Amygdala (tissue), 56 donors: Measurements from ENCODE around the gene ZFC3H1.
"Not testable (repeated sequence)": the region's sequence is repeated elsewhere in the genome, so short reads cannot be mapped to it uniquely, and the experiment has no call there.

Source experiments
- DNase-seq, 56 donors: peaks; one replicate each; lab custom pipeline; 2025; lab: John Stamatoyannopoulos, UW

Gene ZFC3H1, protein sequence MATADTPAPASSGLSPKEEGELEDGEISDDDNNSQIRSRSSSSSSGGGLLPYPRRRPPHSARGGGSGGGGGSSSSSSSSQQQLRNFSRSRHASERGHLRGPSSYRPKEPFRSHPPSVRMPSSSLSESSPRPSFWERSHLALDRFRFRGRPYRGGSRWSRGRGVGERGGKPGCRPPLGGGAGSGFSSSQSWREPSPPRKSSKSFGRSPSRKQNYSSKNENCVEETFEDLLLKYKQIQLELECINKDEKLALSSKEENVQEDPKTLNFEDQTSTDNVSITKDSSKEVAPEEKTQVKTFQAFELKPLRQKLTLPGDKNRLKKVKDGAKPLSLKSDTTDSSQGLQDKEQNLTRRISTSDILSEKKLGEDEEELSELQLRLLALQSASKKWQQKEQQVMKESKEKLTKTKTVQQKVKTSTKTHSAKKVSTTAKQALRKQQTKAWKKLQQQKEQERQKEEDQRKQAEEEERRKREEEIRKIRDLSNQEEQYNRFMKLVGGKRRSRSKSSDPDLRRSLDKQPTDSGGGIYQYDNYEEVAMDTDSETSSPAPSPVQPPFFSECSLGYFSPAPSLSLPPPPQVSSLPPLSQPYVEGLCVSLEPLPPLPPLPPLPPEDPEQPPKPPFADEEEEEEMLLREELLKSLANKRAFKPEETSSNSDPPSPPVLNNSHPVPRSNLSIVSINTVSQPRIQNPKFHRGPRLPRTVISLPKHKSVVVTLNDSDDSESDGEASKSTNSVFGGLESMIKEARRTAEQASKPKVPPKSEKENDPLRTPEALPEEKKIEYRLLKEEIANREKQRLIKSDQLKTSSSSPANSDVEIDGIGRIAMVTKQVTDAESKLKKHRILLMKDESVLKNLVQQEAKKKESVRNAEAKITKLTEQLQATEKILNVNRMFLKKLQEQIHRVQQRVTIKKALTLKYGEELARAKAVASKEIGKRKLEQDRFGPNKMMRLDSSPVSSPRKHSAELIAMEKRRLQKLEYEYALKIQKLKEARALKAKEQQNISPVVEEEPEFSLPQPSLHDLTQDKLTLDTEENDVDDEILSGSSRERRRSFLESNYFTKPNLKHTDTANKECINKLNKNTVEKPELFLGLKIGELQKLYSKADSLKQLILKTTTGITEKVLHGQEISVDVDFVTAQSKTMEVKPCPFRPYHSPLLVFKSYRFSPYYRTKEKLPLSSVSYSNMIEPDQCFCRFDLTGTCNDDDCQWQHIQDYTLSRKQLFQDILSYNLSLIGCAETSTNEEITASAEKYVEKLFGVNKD (N-terminal part only)

DNA sequence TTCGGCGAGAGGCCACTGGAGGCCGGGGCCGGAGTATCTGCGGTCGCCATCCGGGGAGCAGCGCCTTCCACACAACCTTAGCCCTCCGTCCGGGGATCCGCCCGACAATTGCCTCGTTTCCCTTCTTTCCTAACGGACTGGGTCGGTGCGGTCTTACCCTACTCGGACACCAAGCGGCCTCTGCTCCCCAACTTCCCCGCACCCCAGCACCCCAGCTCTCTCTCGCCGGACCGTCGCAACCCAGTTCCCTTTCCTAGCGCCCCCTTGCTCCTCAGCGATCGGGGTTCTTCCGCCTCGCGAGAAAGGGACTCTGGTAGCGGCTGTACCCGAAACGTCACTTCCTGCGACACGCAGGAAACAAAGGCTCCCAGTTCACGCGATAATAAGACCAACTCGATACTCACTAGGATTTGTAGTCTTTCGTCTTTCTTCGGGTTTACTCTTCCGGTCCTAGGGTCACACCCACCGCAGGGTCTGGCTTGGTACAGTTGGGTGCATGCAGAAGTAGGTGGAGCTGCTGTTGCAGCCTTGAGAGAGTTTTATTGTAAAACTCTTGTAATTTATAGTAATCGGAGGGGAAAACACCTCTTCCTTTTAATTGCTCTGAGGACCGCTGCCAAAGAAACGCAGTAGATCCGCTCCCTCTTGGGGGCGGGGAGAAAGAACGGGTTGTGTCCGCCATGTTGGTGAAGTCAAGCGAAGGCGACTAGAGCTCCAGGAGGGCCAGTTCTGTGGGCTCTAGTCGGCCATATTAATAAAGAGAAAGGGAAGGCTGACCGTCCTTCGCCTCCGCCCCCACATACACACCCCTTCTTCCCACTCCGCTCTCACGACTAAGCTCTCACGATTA lies at the start of gene ZFC3H1, which contains the start of gene THAP2:
ZFC3H1 (minus strand) TSS at position 288 of the 850 bp plus-strand sequence; CDS start at position 50, 238 bp downstream.
THAP2 (plus strand) TSS at position 741 of the 850 bp plus-strand sequence. CDS start 209 bp downstream, outside the sequence.
- peak; percentile 63 to 99 (median 96) for DNase-seq

DNA sequence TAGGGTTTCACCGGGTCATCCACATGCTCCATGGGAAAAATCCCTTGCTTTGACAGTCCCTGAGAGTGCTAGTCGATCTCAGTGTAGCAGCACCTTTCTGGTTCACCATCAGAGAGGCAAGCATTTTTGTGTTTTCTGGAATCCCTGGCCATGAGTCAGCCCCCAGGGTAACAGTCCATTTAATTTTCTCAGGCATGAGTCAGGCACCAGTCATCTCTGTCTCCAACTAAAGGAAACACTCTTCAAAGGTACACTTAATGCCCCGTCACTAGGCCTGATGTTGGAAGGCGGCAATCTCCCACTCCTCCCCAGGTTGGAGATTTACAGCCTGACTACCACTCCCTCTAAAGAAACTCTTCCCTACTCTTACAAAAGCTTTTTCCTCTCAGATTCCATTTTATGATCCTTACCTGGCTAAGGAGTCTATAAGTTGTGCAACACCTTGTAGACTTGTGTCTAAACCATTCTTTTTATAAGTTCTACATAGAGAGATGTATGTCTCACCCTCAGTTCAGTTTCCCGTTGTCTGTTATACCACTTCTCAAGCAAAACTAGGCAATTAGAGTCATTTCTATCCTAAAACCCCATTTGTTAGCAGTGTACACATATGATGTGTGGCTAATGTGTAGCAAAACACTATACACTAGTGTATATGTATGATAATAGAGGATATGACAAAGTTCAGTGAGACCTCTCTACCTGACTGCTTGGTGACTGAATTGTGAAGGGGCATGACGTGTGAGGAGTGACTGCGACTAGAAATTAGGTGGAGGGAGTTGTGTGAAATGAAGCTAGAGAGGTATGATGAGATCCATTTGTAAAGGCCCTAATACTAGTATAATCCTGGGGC lies 46.9 kb upstream of the ZFC3H1 start:
- no peak for DNase-seq

DNA sequence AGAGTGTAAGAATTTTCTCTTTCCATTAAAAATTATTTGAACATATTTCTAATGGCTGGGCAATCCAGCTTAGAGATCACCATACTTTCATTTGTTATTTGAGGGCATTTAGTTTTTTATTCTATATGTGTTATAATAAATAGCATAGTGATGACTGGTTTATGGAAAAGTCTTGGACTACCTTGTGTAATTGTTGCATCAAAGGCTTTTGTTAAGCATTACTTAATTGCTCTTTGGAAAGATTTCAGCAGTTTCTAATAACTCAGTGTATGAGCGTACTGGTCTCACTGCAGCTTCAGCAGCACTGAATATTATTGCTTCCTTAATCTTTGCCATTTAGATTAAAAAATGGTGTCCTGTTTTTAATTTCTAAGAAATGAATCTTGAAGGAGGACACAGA lies 45.0 kb upstream of the ZFC3H1 start:
- no peak for DNase-seq

DNA sequence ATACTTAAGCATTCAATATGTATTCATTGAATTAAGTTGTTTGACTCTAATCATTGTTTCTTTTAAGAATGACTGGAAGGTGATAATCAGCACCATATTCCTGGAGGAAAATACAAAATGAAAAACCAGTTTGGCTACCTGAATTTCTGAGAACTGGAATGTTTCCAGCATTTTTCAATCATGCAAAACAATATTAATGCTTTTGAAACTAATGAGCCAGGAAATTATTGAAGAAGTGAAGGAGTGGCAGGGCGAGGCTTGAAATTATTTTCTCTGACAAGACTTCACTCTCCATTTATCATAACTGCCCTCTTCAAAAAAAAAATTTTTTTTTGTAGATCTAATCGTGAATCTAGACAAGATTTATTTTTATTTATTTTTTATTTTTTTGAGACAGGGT lies 41.3 kb upstream of the ZFC3H1 start:
- no peak for DNase-seq

DNA sequence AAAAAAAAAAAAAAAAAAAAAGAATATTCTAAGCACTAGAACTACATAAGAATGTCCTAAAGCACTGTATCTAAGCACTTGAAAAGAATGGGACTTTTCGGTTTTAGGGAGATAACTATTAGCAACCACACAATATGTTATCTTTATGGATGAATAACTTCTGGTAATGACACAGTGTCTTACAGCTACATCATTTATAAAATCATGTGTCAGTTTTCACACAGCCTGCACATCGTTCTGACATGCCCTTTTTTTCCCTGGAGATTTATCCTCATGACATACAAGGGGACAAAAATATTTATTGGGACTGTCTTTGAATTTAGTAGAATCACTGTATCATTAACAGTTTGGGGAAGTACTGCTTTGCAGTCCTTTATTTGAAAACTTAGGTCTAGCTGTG lies 39.6 kb upstream of the ZFC3H1 start:
- no peak for DNase-seq

DNA sequence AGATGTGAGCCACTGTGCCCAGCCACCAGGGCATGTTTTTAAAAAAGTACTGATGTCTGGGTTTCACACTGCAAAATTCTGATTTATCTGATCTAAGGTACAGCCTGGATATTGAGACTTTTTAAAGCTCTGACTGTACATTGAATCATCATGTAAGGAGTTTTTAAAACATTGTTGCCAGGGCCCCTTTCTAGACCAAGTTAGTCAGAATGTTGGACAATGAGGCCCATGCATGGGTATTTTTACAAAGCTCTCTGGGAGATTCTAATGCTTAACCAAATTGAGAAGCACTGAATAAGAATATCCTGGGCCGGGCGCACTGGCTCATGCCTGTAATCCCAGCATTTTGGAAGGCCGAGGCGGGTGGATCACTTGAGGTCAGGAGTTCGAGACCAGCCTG lies 38.9 kb upstream of the ZFC3H1 start:
- no peak for DNase-seq

DNA sequence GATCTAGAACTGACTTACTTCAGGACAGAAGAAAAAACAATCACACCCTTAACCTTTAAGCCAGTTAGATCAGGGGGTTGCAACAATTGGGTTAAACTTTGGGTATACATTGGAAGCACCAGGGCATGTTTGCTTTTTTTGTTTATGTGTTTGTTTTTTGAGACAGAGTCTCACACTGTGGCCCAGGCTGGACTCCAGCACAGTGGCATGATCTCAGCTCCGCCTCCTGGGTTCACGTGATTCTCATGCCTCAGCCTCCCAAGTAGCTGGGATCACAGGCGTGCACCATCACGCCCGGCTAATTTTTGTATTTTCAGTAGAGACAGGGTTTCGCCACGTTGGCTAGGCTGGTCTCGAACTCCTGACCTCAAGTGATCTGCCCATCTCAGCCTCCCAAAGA lies 38.5 kb upstream of the ZFC3H1 start:
- DNase-seq: not testable (repeated sequence)

DNA sequence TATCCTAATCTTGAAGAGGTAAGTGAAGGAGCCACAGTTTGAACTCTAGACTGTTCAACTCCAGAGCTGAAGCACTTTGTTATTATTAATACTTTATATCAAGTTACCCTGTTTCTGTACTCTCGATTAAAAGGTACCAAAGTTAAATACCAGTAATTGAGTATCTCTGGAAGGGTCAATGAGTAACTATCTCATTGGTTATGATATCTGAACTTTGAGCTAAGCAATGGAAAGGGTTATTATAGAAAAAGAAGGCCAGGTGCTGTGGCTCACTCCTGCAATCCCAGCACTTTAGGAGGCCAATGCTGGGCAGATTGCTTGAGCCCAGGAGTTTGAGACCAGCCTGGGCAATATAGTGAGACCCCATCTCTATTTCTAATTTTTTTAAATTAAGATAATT lies 32.1 kb upstream of the ZFC3H1 start:
- DNase-seq: no peak

DNA sequence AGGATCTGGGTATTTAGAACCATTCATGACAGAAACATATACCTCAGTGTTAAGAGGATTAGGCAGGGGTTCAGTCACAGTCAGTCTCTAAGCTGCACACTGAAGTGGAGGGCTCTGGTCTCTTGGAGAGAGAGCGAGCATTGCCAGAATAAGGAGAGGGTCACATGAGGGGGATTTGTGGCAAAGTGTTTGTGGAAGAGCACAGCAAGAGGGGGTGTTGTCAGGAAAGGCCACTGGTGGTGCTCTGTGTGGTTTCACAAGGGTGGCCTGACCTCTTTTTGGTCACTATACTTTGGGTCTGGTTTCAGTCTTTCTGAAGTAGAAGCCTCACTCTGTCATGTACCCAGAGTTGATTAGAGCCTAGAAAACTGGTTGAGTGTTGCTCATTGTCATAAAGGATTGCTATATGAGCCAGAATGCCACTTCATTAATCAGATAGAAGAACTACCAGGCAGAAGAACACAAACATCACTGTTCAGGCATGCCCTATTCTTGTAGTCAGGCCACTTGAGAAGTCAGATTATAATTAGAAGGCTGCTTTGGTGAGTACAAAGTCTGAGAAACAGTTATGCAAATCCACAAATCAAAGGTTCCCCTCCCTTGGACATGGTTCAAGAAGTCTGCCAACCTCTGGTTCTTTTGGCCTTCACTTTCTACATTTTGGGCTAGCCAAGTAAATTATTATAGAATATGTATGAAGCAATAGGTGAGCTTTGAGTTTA lies 30.6 kb upstream of the ZFC3H1 start:
- no peak for DNase-seq

DNA sequence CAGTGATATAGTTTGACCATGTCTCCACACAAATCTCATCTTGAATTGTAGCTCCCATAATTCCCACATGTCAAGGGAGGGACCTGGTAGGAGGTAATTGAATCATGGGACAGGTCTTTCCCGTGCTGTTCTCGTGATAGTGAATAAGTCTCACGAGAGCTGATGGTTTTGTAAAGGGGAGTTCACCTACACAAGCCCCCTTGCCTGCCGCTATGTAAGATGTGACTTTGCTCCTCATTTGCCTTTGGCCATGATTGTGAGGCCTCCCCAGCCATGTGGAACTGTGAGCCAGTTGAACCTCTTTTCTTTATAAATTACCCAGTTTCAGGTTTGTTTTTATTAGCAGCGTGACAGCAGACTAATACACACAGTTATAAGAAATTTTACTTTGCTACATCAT lies 30.0 kb upstream of the ZFC3H1 start:
- not testable (repeated sequence) for DNase-seq

DNA sequence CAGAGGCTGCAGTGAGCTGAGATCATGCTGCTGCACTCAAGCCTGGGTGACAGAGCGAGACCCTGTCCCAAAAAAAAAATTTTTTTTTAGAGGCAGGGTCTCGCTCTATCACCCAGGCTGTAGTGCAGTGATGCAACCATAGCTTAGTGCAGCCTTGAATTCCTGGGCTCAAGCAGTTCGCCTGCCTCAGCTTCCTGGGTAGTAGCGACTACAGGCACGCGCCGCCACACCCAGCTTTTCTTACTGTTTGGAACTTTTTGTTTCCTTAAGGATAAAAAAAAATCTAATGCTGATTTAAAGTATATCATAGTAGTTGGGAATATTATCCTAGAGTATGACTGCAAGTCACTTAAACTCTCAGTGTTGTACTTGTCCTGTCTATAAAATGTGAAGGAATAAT lies 29.5 kb upstream of the ZFC3H1 start:
- no peak for DNase-seq

DNA sequence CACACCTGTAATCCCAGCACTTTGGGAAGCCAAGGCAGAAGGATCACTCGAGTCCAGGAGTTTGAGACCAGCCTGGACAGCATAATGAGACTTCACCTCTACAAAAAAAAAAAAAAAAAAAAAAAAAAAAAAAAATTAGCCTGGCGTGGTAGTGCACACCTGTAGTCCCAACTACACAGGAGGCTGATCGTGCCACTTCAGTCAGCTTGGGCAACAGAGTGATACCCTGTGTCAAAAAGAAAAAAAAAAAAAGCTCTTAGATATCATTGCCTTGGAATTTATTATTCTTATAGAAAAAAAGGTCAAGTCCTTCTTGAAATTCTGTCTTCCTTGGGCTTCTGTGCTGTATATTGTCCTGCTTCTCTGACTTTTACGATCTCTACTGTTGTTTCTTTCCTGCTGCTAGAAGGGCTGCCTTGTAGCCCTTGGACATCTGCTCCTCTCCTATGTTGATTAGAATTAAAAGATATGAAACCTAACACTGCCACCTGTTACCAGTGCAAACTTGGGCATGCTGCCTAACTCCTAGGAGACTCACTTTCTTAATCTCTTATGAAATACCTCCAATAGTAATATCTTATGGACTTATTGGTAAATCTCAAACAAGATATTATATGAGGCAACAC lies 28.0 kb upstream of the ZFC3H1 start:
- DNase-seq: no peak

DNA sequence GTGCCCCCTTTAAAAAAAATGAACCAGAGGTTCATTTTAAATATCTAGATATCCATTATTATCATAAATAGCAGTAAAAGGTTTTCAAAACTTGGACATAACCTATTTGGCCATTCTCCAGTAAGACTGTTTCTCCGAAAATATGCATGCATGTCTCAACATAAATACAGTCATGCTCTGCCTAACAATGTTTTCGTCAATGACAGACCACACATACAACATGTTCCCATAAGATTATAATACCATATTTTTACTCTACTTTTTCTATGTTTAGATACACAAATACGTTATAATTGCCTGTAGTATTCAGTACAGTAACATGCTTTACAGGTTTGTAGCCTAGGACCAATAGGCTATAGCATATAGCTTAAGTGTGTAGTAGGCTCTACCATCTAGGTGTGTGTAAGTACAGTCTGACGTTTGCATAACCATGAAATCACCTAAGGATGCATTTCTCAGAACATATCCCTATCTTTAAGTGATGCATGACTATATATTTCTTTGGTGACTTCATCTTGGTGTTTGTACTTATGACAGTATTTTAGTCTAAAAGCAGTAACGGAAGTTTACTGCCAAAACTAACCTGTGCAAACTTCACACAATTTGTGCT lies 25.4 kb upstream of the ZFC3H1 start:
- no peak for DNase-seq

DNA sequence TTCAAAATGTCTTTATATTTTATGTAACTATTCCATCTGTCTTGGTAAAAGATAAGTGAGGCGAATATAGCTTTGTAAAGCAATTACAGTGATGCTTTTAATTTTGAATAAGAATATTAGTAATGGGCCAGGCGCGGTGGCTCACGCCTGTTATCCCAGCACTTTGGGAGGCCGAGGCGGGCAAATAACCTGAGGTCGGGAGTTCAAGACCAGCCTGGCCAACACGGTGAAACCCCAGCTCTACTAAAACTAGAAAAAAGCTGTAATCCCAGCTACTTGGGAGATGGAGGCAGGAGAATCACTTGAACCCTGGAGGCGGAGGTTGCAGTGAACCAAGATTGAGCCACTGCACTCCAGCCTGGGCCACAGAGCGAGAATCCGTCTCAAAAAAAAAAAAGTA lies 23.5 kb upstream of the ZFC3H1 start:
- DNase-seq: not testable (repeated sequence)

DNA sequence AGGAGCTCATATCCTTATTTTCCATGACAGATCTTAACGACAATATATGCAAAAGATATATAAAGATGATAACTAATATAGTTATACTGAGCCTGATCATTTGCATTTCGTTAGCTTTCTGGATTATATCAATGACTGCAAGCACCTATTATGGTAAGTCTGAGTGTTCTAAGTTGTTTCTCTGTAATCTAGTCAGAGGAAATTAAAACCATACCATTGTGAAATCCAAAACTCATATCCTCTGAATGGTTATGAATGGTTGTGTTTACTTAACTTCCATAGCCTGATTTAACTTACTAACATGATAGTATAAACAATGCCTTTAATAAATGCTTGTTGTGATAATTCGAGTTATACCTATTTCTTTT lies 23.0 kb upstream of the ZFC3H1 start:
- DNase-seq: no peak

DNA sequence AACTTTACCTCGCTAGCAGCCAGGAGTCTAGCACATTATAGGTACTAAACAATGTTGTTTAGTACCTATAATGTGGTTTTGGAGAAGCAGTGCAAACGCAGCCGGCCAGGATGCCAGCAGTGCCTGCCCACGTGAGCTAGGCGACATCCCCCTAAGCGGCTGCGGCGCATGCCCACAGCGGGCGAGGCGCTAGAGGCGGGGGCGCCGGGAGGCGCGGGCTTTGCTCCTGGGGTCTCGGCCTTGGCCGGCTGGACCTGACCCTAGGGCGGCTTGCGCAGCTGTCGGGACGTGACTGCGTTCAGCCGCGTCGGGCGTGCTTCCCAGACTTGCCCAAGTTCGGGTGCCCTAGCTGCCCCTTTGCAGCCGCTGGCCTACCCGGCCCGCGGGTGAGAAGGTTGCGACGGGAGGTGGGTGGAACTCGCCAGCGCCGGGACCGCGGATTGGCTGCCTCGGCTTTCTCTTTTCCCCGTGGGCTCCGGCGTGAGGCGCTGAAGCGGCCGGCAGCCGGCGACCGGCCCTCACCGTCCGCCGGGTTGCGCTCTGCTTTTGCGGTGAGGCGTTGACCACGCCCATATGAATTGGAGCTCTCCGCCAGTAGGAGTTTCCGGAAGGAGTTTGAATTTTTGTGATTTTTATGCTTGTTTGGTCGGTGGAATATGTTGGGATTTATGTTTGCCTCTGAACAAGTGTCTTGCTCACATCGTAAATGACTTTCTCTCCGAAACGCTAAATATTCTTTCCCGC lies 22.4 kb upstream of the ZFC3H1 start, which contains the start of gene TMEM19:
TMEM19 (plus strand) TSS at position 169 of the 744 bp plus-strand sequence. CDS start 599 bp downstream, outside the sequence.
- DNase-seq: peak; percentile 40 to 100 (median 88)
